K562 (cell line): ENCODE measurements around the gene NQO2. TPM values are rescaled to one million over a fixed set of nuclear protein-coding genes. Genes with fewer than 3 reads are reported as not detected.

ENCODE experiments used
- BCL6 ChIP-seq: fragments of 250-450 bp; sonication (Bioruptor Pico); IDR thresholded peaks from 2 replicates; pipeline ENCODE4 v1.4.0; 2020
- DACH1 ChIP-seq: fragments of 450-650 bp; IDR thresholded peaks from 2 replicates; pipeline ENCODE4 v1.6.1; 2018; ENCODE audit not compliant: partially characterized antibody
- GABPB1 ChIP-seq: sonication (generic); formaldehyde crosslinking; IDR thresholded peaks from 2 replicates; pipeline ENCODE4 v1.8.0; 2022; ENCODE audit warnings: mild to moderate bottlenecking, missing genetic modification reagents
- HDGF ChIP-seq: fragments of 450-650 bp; IDR thresholded peaks from 2 replicates; pipeline ENCODE4 v1.6.1; 2016
- JUN ChIP-seq, 2 experiments: sonication (generic) in 1 of 2; formaldehyde crosslinking in 1 of 2; IDR thresholded peaks; 2 replicates each; pipeline versions ENCODE4 v1.6.1 to v1.8.0; 2012 to 2022; ENCODE audit warnings: borderline replicate concordance in 2 of 2, mild to moderate bottlenecking in 2 of 2, improper control_type of control experiment in 1 of 2, low read depth in 1 of 2, low read length in 1 of 2, missing genetic modification reagents in 1 of 2
- LARP7 ChIP-seq: fragments of 450-650 bp; IDR thresholded peaks from 2 replicates; pipeline ENCODE4 v1.6.1; 2016
- MAFK ChIP-seq: IDR thresholded peaks from 2 replicates; pipeline ENCODE4 v1.6.1; 2011; ENCODE audit warnings: low read length, improper control_type of control experiment
- MYC ChIP-seq, 2 experiments: fragments of 250-450 bp in 1 of 2; sonication (Bioruptor Pico) in 1 of 2; IDR thresholded peaks; 2 replicates each; pipeline versions ENCODE4 v1.5.1 to v1.6.1; 2012 to 2021; ENCODE audit warnings: low read depth in 2 of 2, borderline replicate concordance in 1 of 2, improper control_type of control experiment in 1 of 2, low read length in 1 of 2, mild to moderate bottlenecking in 1 of 2, moderate library complexity in 1 of 2
- NKRF ChIP-seq: fragments of 450-650 bp; IDR thresholded peaks from 2 replicates; pipeline ENCODE4 v1.6.1; 2016; ENCODE audit warnings: borderline replicate concordance
- PURB ChIP-seq: sonication (generic); formaldehyde crosslinking; IDR thresholded peaks from 2 replicates; pipeline ENCODE4 v1.9.0; 2021; ENCODE audit warnings: low read depth, mild to moderate bottlenecking, missing genetic modification reagents
- RBM15 ChIP-seq: fragments of 200-400 bp; formaldehyde crosslinking; IDR thresholded peaks from 2 replicates; pipeline ENCODE4 v1.6.1; 2018; ENCODE audit warnings: mild to moderate bottlenecking, low read length, moderate library complexity; ENCODE audit not compliant: insufficient read depth
- SFPQ ChIP-seq: fragments of 200-400 bp; formaldehyde crosslinking; IDR thresholded peaks from 2 replicates; pipeline ENCODE4 v1.6.1; 2017; ENCODE audit warnings: mild to moderate bottlenecking, low read depth, low read length, moderate library complexity
- SIN3B ChIP-seq: fragments of 450-650 bp; IDR thresholded peaks from 2 replicates; pipeline ENCODE4 v1.6.1; 2017; ENCODE audit warnings: low read depth, mild to moderate bottlenecking, moderate library complexity
- SNIP1 ChIP-seq: fragments of 450-650 bp; IDR thresholded peaks from 2 replicates; pipeline ENCODE4 v1.7.1; 2017; ENCODE audit warnings: low read depth, mild to moderate bottlenecking
- SRSF7 ChIP-seq: fragments of 200-400 bp; formaldehyde crosslinking; optimal IDR thresholded peaks from 2 replicates; pipeline ENCODE3; 2017; ENCODE audit warnings: mild to moderate bottlenecking, low read depth, low read length
- ZBTB26 ChIP-seq: fragments of 450-650 bp; formaldehyde crosslinking; IDR thresholded peaks from 2 replicates; pipeline ENCODE4 v1.4.0; 2022; ENCODE audit warnings: missing genetic modification characterization
- ZNF212 ChIP-seq: fragments of 450-650 bp; formaldehyde crosslinking; IDR thresholded peaks from 2 replicates; pipeline ENCODE4 v1.4.0; 2020; ENCODE audit warnings: mild to moderate bottlenecking
- ZNF3 ChIP-seq: fragments of 250-450 bp; sonication (Bioruptor Pico); IDR thresholded peaks from 2 replicates; pipeline ENCODE4 v1.5.0; 2021; ENCODE audit warnings: mild to moderate bottlenecking, moderate library complexity
- ZNF449 ChIP-seq: fragments of 250-450 bp; sonication (Bioruptor Pico); IDR thresholded peaks from 2 replicates; pipeline ENCODE4 v1.8.0; 2022; ENCODE audit warnings: moderate library complexity, mild to moderate bottlenecking, inconsistent platforms
- ZNF551 ChIP-seq: fragments of 250-450 bp; sonication (Bioruptor Pico); IDR thresholded peaks from 2 replicates; pipeline ENCODE4 v1.5.0; 2021; ENCODE audit warnings: mild to moderate bottlenecking, moderate library complexity
- ZNF561 ChIP-seq: fragments of 450-650 bp; formaldehyde crosslinking; conservative IDR thresholded peaks from 2 replicates; pipeline ENCODE4 v1.4.0; 2020; ENCODE audit warnings: mild to moderate bottlenecking, moderate library complexity
- polyA plus RNA-seq, 8 experiments: library from polyadenylated mRNA; depleted of rRNA in 4 of 8; stranded (reverse) in 5 of 8; unstranded in 3 of 8; fragments of >200 nt; fragmentation: Nextera tagmentation in 2 of 8; fragmentation: Illumina TruSeq in 1 of 8; extraction: Ambion mirVana in 2 of 8; extraction: Trizol in 1 of 8; gene quantifications; 2 replicates each; pipeline versions ENCODE4 v1.2.1 to v1.2.3, GENCODE V29; 2011 to 2014; ENCODE audit warnings: inconsistent platforms in 1 of 8, missing spikeins in 1 of 8
- total RNA-seq, 7 experiments: library from RNA; depleted of rRNA in 6 of 7; stranded (reverse); fragments of >200 nt in 6 of 7; fragmentation: Illumina TruSeq in 2 of 7; extraction: Trizol in 2 of 7; gene quantifications; 2 replicates each; pipeline versions ENCODE4 v1.2.1 to v1.2.3, GENCODE V29; 2011 to 2021; ENCODE audit warnings: low replicate concordance in 1 of 7

The NQO2 gene
- total and polyA plus RNA-seq, 9 of the 15 experiments (the other 6 are each of a cell fraction or from before 2014, with no cell fraction given): 54.6 to 214 (median 116) TPM

- TF ChIP-seq ZNF449 (CRISPR knock-in tag): 0 out of 2 replicates have a peak, but pooled peaks have one; percentile 51
- no peak for TF ChIP-seq SNIP1
- TF ChIP-seq BCL6 (CRISPR knock-in tag): no peak
- peak; percentile 66 for TF ChIP-seq SIN3B
- peak; percentile 58; the same call in 1 of the 2 replicates for TF ChIP-seq NKRF
- no peak for TF ChIP-seq PURB (CRISPR knock-in tag)
- peak; percentile 71 for TF ChIP-seq GABPB1
- no peak for TF ChIP-seq ZNF561 (CRISPR knock-in tag)
- TF ChIP-seq ZNF3: no peak
- no peak for TF ChIP-seq ZNF551 (CRISPR knock-in tag)
- 0 out of 2 replicates have a peak, but pooled peaks have one; percentile 0 for TF ChIP-seq ZBTB26 (CRISPR knock-in tag)
- TF ChIP-seq MAFK: peak; percentile 77
- TF ChIP-seq RBM15: no peak
- TF ChIP-seq MYC (IDR thresholded peaks at IDR 0.05; ENCODE audit: low read depth, low read length): peak; percentile 87
- TF ChIP-seq MYC (CRISPR knock-in tag; IDR thresholded peaks at IDR 0.05; ENCODE audit: borderline replicate concordance, low read depth): peak; percentile 88; the same call in 1 of the 2 replicates
- TF ChIP-seq SFPQ: no peak
- TF ChIP-seq SRSF7: no peak
- TF ChIP-seq ZNF212: no peak
- no peak for TF ChIP-seq HDGF
- TF ChIP-seq DACH1: peak; percentile 68
- peak; percentile 87 for TF ChIP-seq JUN (IDR thresholded peaks at IDR 0.05; ENCODE audit: borderline replicate concordance, low read depth, low read length)
- TF ChIP-seq JUN (CRISPR knock-in tag; IDR thresholded peaks at IDR 0.05; ENCODE audit: borderline replicate concordance): peak; percentile 41; the same call in 1 of the 2 replicates
- no peak; the same call in 1 of the 2 replicates for TF ChIP-seq LARP7
Observed at GRCh38 chr6:2988426-2989331, 11.0 kb upstream of the NQO2 start (continued).
